Measurements from ENCODE around the gene SULT4A1.
A peak's percentile ranks its signal among the peaks of the same experiment; 100 is the strongest.

The SULT4A1 gene

GRCh38 chr22:43844560-43845545, 17.5 kb downstream of the SULT4A1 start:
- no peak for DNase-seq (ENCODE audit: low read depth)

- no peak for DNase-seq (ENCODE audit: low read depth)
These were observed 18.4 kb downstream of the SULT4A1 start for GRCh38 chr22:43843783-43844530.

- DNase-seq (ENCODE audit: low read depth), result no peak
These were observed 20.6 kb downstream of the SULT4A1 start for GRCh38 chr22:43841742-43842141.

- no peak for DNase-seq (ENCODE audit: low read depth)
These were observed 21.5 kb downstream of the SULT4A1 start for GRCh38 chr22:43840851-43841250.

GRCh38 chr22:43840431-43840830, 21.9 kb downstream of the SULT4A1 start:
- no peak for DNase-seq (ENCODE audit: low read depth)

- DNase-seq (ENCODE audit: low read depth), result no peak
These were observed 22.5 kb downstream of the SULT4A1 start for GRCh38 chr22:43839781-43840180.

GRCh38 chr22:43838571-43839307, 23.6 kb downstream of the SULT4A1 start:
- DNase-seq (ENCODE audit: low read depth), result no peak

- no peak for DNase-seq (ENCODE audit: low read depth)
These were observed 24.2 kb downstream of the SULT4A1 start for GRCh38 chr22:43838161-43838560.

- DNase-seq (ENCODE audit: low read depth), result no peak
These were observed 24.6 kb downstream of the SULT4A1 start for GRCh38 chr22:43837666-43838065.

GRCh38 chr22:43835736-43836135, 26.6 kb downstream of the SULT4A1 start:
- no peak for DNase-seq (ENCODE audit: low read depth)

GRCh38 chr22:43835166-43835565, 27.1 kb downstream of the SULT4A1 start:
- no peak for DNase-seq (ENCODE audit: low read depth)

GRCh38 chr22:43833286-43834240, 28.8 kb downstream of the SULT4A1 start:
- DNase-seq (ENCODE audit: low read depth), result no peak

GRCh38 chr22:43832393-43833265, 29.7 kb downstream of the SULT4A1 start:
- no peak for DNase-seq (ENCODE audit: low read depth)

- no peak for DNase-seq (ENCODE audit: low read depth)
These were observed 30.5 kb downstream of the SULT4A1 start for GRCh38 chr22:43831561-43832392.

- no peak for DNase-seq (ENCODE audit: low read depth)
These were observed 31.3 kb downstream of the SULT4A1 start for GRCh38 chr22:43830931-43831560.

GRCh38 chr22:43829904-43830851, 32.1 kb downstream of the SULT4A1 start:
- peak; percentile 61 for DNase-seq (ENCODE audit: low read depth)

GRCh38 chr22:43828998-43829782, 33.1 kb downstream of the SULT4A1 start:
- DNase-seq (ENCODE audit: low read depth), result peak; percentile 81

Measured in stromal cell of bone marrow (primary cell).